Measurements from ENCODE around the gene INTS6.

INTS6 gene

GRCh38 chr13:51341232-51341631 is 111.6 kb downstream of the INTS6 start:
- no peak for DNase-seq

GRCh38 chr13:51339952-51340732 is 112.7 kb downstream of the INTS6 start:
- no peak for DNase-seq

- DNase-seq, result no peak
Measured at GRCh38 chr13:51339354-51339753, 113.5 kb downstream of the INTS6 start, which contains the start of gene SERPINE3. SERPINE3 (plus strand) TSS chr13:51339691; CDS start chr13:51341092, 1,401 bp downstream.

- no peak for DNase-seq
Measured at GRCh38 chr13:51336746-51337145, 116.1 kb downstream of the INTS6 start.

- DNase-seq, result no peak
Measured at GRCh38 chr13:51333826-51334225, 119.0 kb downstream of the INTS6 start.

- DNase-seq, result no peak
Measured at GRCh38 chr13:51333421-51333820, 119.4 kb downstream of the INTS6 start.

- DNase-seq, result no peak
Measured at GRCh38 chr13:51332566-51333361, 120.1 kb downstream of the INTS6 start.

GRCh38 chr13:51331354-51331861 is 121.4 kb downstream of the INTS6 start:
- no peak for DNase-seq

- DNase-seq, result no peak
Measured at GRCh38 chr13:51330791-51331190, 122.0 kb downstream of the INTS6 start.

GRCh38 chr13:51329606-51330005 is 123.2 kb downstream of the INTS6 start:
- no peak for DNase-seq

- no peak for DNase-seq
Measured at GRCh38 chr13:51328488-51328887, 124.3 kb downstream of the INTS6 start.

GRCh38 chr13:51327961-51328360 is 124.9 kb downstream of the INTS6 start:
- no peak for DNase-seq

GRCh38 chr13:51326777-51327176 is 126.1 kb downstream of the INTS6 start:
- DNase-seq, result no peak

GRCh38 chr13:51325837-51326236 is 127.0 kb downstream of the INTS6 start:
- no peak for DNase-seq

GRCh38 chr13:51324714-51325420 is 128.0 kb downstream of the INTS6 start:
- no peak for DNase-seq

GRCh38 chr13:51323824-51324511 is 128.9 kb downstream of the INTS6 start:
- no peak for DNase-seq

- DNase-seq, result no peak
Measured at GRCh38 chr13:51322826-51323225, 130.0 kb downstream of the INTS6 start.

- DNase-seq, result no peak
Measured at GRCh38 chr13:51321836-51322235, 131.0 kb downstream of the INTS6 start.

- no peak for DNase-seq
Measured at GRCh38 chr13:51318876-51319275, 134.0 kb downstream of the INTS6 start.

- no peak for DNase-seq
Measured at GRCh38 chr13:51318015-51318414, 134.8 kb downstream of the INTS6 start.

- DNase-seq, result no peak
Measured at GRCh38 chr13:51317262-51317661, 135.6 kb downstream of the INTS6 start.

GRCh38 chr13:51313619-51314018 is 139.2 kb downstream of the INTS6 start:
- no peak for DNase-seq
